GM12878 (cell line): ENCODE data around the gene CSAD. TPM values are rescaled to one million over a fixed set of nuclear protein-coding genes. Genes with fewer than 3 reads are reported as not detected.
A peak's percentile ranks its signal among the peaks of the same experiment; 100 is the strongest.

Source experiments
- BACH1 ChIP-seq: fragments of 450-650 bp; IDR thresholded peaks from 2 replicates; pipeline ENCODE4 v1.6.1; 2017; ENCODE audit warnings: mild to moderate bottlenecking, borderline replicate concordance
- CEBPB ChIP-seq, 2 experiments: fragments of 150-350 bp in 1 of 2; IDR thresholded peaks; 2 replicates each; pipeline ENCODE4 v1.6.1; 2012 to 2014; ENCODE audit warnings: low read depth in 2 of 2, low read length in 2 of 2, borderline replicate concordance in 1 of 2, inconsistent platforms in 1 of 2
- HDGF ChIP-seq: fragments of 450-650 bp; IDR thresholded peaks from 2 replicates; pipeline ENCODE4 v1.6.1; 2016; ENCODE audit warnings: antibody characterized with exemption
- IKZF1 ChIP-seq: fragments of 450-650 bp; conservative IDR thresholded peaks from 2 replicates; pipeline ENCODE4 v1.6.1; 2017; ENCODE audit warnings: antibody characterized with exemption, mild to moderate bottlenecking
- MTA2 ChIP-seq: fragments of 450-650 bp; IDR thresholded peaks from 2 replicates; pipeline ENCODE4 v1.6.1; 2016; ENCODE audit warnings: low read depth, mild to moderate bottlenecking, moderate library complexity
- RAD21 ChIP-seq: IDR thresholded peaks from 2 replicates; pipeline ENCODE4 v1.6.1; 2011; ENCODE audit warnings: mild to moderate bottlenecking, low read depth, low read length, moderate library complexity; ENCODE audit not compliant: insufficient read depth
- RAD51 ChIP-seq: fragments of 450-650 bp; IDR thresholded peaks from 2 replicates; pipeline ENCODE4 v1.6.1; 2016; ENCODE audit warnings: moderate library complexity, mild to moderate bottlenecking, inconsistent platforms
- REST ChIP-seq: IDR thresholded peaks from 2 replicates; pipeline ENCODE4 v1.6.1; 2012; ENCODE audit warnings: mild to moderate bottlenecking, low read depth, low read length
- SMAD5 ChIP-seq: IDR thresholded peaks from 2 replicates; pipeline ENCODE4 v1.6.1; 2016; ENCODE audit warnings: antibody characterized with exemption, low read depth
- SMARCA5 ChIP-seq: fragments of 450-650 bp; IDR thresholded peaks from 2 replicates; pipeline ENCODE4 v1.6.1; 2017; ENCODE audit warnings: mild to moderate bottlenecking
- TCF12 ChIP-seq: IDR thresholded peaks from 2 replicates; pipeline ENCODE4 v1.6.1; 2011; ENCODE audit warnings: low read depth, mild to moderate bottlenecking, low read length
- TCF3 ChIP-seq: IDR thresholded peaks from 2 replicates; pipeline ENCODE4 v1.6.1; 2012; ENCODE audit warnings: low read depth, mild to moderate bottlenecking, low read length, borderline replicate concordance; ENCODE audit not compliant: insufficient read depth
- ZBTB40 ChIP-seq: fragments of 450-650 bp; IDR thresholded peaks from 2 replicates; pipeline ENCODE4 v1.6.1; 2016; ENCODE audit warnings: mild to moderate bottlenecking, moderate library complexity, borderline replicate concordance
- polyA plus RNA-seq, 11 experiments: library from polyadenylated mRNA; depleted of rRNA in 4 of 11; unstranded in 6 of 11; stranded (reverse) in 5 of 11; fragments of >200 nt; fragmentation: Nextera tagmentation in 4 of 11; fragmentation: Illumina TruSeq in 1 of 11; extraction: Ambion mirVana in 4 of 11; extraction: Trizol in 1 of 11; gene quantifications; 1 replicate in 1 of 11; 2 replicates in 10 of 11; pipeline versions ENCODE4 v1.2.1 to v1.2.3, GENCODE V29; 2011 to 2016; ENCODE audit warnings: inconsistent platforms in 2 of 11, missing spikeins in 2 of 11, low read depth in 1 of 11
- total RNA-seq, 4 experiments: library from RNA; depleted of rRNA in 3 of 4; stranded (reverse); fragments of >200 nt in 3 of 4; fragmentation: Illumina TruSeq in 1 of 4; extraction: Trizol in 1 of 4; gene quantifications; 2 replicates each; pipeline versions ENCODE4 v1.2.1 to v1.2.3, GENCODE V29; 2013 to 2021
- TF ChIP-seq, protein P1 (sequence below): fragments of 450-650 bp; formaldehyde crosslinking; IDR thresholded peaks from 2 replicates; pipeline ENCODE4 v1.4.0; 2022; ENCODE audit warnings: mild to moderate bottlenecking, moderate library complexity

Gene CSAD
- total and polyA plus RNA-seq, 10 of the 15 experiments (the other 5 are each of a cell fraction or from before 2014, with no cell fraction given): 1.1 to 20.4 (median 6.2) TPM

DNA sequence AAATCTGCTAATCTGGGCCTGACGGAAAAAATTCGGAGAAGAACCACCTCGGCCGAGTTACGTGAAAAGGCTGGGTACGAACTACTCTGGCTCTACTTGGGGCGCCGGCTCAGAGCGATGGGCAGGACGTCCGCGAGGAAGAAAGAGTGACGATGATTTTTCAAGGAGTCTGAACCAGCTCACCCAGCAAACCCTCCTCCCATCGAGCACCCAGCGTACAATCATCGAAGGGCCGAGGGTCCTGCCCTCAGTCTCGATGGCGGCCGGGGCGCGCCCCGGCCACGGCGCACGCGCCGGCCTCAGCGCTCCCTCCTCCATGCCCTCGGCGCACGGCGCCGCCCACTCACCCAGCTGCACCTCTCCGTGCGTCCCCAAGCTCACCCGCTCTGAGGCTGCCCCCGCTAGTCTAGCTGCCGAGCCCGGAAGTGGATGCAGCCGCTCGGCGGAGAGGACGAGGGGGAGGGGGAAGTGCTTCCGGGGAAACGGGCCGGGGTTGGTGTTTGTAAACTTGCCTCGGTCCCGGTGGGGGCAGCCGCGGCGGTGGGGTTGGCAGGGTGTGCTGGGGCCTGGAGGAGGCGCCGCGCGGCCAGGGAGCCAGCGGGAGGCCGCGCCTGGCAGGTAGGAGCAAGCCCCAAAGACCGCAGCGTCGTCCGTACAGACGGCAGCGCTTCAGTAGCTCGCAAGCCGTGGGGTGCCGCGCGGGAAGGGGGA is at the start of gene CSAD, which contains the start of gene ZNF740 (continued):
- TF ChIP-seq TCF3 (peak; percentile 94), SMAD5 (0 out of 2 replicates have a peak, but pooled peaks have one; percentile 24), ZBTB40 (peak; percentile 96), RAD21 (no peak), BACH1 (no peak; the same call in 1 of the 2 replicates), RAD51 (no peak), REST (0 out of 2 replicates have a peak, but pooled peaks have one; percentile 3), CEBPB (IDR thresholded peaks at IDR 0.05; ENCODE audit: borderline replicate concordance in 1 of 2, low read depth in 2 of 2, low read length in 2 of 2) (no peak), MTA2 (peak; percentile 63), TCF12 (peak; percentile 93), SMARCA5 (no peak), HDGF (0 out of 2 replicates have a peak, but pooled peaks have one; percentile 2), IKZF1 (peak; percentile 90)
- TF ChIP-seq, protein P1, sequence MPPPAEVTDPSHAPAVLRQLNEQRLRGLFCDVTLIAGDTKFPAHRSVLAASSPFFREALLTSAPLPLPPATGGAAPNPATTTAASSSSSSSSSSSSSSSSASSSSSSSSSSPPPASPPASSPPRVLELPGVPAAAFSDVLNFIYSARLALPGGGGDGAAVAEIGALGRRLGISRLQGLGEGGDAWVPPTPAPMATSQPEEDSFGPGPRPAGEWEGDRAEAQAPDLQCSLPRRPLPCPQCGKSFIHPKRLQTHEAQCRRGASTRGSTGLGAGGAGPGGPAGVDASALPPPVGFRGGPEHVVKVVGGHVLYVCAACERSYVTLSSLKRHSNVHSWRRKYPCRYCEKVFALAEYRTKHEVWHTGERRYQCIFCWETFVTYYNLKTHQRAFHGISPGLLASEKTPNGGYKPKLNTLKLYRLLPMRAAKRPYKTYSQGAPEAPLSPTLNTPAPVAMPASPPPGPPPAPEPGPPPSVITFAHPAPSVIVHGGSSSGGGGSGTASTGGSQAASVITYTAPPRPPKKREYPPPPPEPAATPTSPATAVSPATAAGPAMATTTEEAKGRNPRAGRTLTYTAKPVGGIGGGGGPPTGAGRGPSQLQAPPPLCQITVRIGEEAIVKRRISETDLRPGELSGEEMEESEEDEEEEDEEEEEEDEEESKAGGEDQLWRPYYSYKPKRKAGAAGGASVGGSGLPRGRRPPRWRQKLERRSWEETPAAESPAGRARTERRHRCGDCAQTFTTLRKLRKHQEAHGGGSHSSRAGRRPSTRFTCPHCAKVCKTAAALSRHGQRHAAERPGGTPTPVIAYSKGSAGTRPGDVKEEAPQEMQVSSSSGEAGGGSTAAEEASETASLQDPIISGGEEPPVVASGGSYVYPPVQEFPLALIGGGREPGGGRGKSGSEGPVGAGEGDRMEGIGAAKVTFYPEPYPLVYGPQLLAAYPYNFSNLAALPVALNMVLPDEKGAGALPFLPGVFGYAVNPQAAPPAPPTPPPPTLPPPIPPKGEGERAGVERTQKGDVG (CRISPR knock-in tag): no peak
